HCT116 (cell line): ENCODE measurements around the gene RXRA. TPM values are rescaled to one million over a fixed set of nuclear protein-coding genes. Genes with fewer than 3 reads are reported as not detected.

Source experiments
- ATAC-seq: fragments of 200-7000 bp; cut with Tn5 transposase; 2 replicates; pipeline ENCODE4 v1.9.1; 2020; ENCODE audit warnings: mild to moderate bottlenecking, moderate library complexity
- BruUV-seq: library from RNA; stranded (reverse); fragments of 400-500 nt; replicated peaks from 2 replicates; lab custom pipeline; 2021; lab: Mats Ljungman, UMichigan
- CTCF ChIA-PET: fragments of 300-600 bp; sonication (Branson Sonifier 250); formaldehyde crosslinking; loops from one replicate; lab custom pipeline; 2021; ENCODE audit warnings: antibody characterized with exemption; lab: Charles Lee
- POLR2A ChIA-PET: fragments of 300-600, 350-600 bp; sonication (Branson Sonifier 250); formaldehyde crosslinking; loops from one replicate; lab custom pipeline; 2021; ENCODE audit warnings: antibody characterized with exemption; lab: Charles Lee
- RAD21 ChIA-PET, 2 experiments: fragments of 300-600 bp; sonication (Branson Sonifier 250); formaldehyde crosslinking; loops; one replicate each; lab custom pipeline; 2023; ENCODE audit warnings: low total read pairs in 2 of 2; ENCODE audit not compliant: uncharacterized antibody in 2 of 2, unreplicated experiment in 2 of 2, low non-redundant PET in 1 of 2; lab: Charles Lee
- DNase-seq: peaks from one replicate; pipeline ENCODE4 v3.0.0-alpha.2; 2010; ENCODE audit warnings: low read depth, low spot score
- H2AFZ ChIP-seq: fragments of 200-600 bp; shearing (Covaris generic), sonication (generic); 2 replicates; pipeline ENCODE4 v1.6.1; 2017; ENCODE audit warnings: low read depth, mixed run types, mixed read lengths, antibody characterized with exemption, low read length; ENCODE audit not compliant: poor library complexity, severe bottlenecking
- H3K27ac ChIP-seq: 2 replicates; pipeline ENCODE4 v1.5.1; 2012; ENCODE audit warnings: low read depth, low read length
- H3K27me3 ChIP-seq: fragments of 200-600 bp; sonication (generic); 2 replicates; pipeline ENCODE4 v1.6.1; 2016; ENCODE audit warnings: mixed run types, low read length, mixed read lengths; ENCODE audit not compliant: insufficient read depth
- H3K36me3 ChIP-seq, 2 experiments: fragments of 200-500 bp in 1 of 2; fragments of 200-600 bp in 1 of 2; sonication (Bioruptor generic) in 1 of 2; sonication (generic) in 1 of 2; 2 replicates each; pipeline versions ENCODE4 v1.5.1 to v1.6.1; 2014 to 2016; ENCODE audit warnings: low read length in 2 of 2, inconsistent platforms in 1 of 2, mixed read lengths in 1 of 2, mixed run types in 1 of 2; ENCODE audit not compliant: insufficient read depth in 2 of 2, control insufficient read depth in 1 of 2
- H3K4me1 ChIP-seq, 2 experiments: fragments of 200-600 bp in 1 of 2; sonication (generic) in 1 of 2; 2 replicates each; pipeline versions ENCODE4 v1.5.1 to v1.6.1; 2012 to 2017; ENCODE audit warnings: low read length in 2 of 2, inconsistent platforms in 1 of 2, mild to moderate bottlenecking in 1 of 2, mixed read lengths in 1 of 2, mixed run types in 1 of 2, moderate library complexity in 1 of 2; ENCODE audit not compliant: insufficient read depth in 2 of 2, control insufficient read depth in 1 of 2
- H3K4me2 ChIP-seq: fragments of 200-600 bp; sonication (generic); 2 replicates; pipeline ENCODE4 v1.6.1; 2017; ENCODE audit warnings: mixed run types, low read length, mixed read lengths
- H3K4me3 ChIP-seq, 2 experiments: fragments of 200-600 bp in 1 of 2; sonication (generic) in 1 of 2; replicated peaks in 1 of 2; 2 replicates each; pipeline ENCODE4 v1.5.1; 2011 to 2016; ENCODE audit warnings: low read length in 2 of 2, control low read depth in 1 of 2, low read depth in 1 of 2, mild to moderate bottlenecking in 1 of 2, mixed read lengths in 1 of 2, mixed run types in 1 of 2
- H3K79me2 ChIP-seq: fragments of 200-600 bp; sonication (generic); 2 replicates; pipeline ENCODE4 v1.6.1; 2017; ENCODE audit warnings: mild to moderate bottlenecking, mixed run types, low read length, moderate library complexity, mixed read lengths; ENCODE audit not compliant: insufficient read depth
- H3K9ac ChIP-seq: fragments of 200-600 bp; sonication (generic); 2 replicates; pipeline ENCODE4 v1.6.1; 2016; ENCODE audit warnings: low read length, mixed read lengths
- H3K9me2 ChIP-seq: fragments of 200-600 bp; sonication (generic), shearing (Covaris generic); 2 replicates; pipeline ENCODE4 v1.6.1; 2017; ENCODE audit warnings: mixed run types, mild to moderate bottlenecking, moderate library complexity; ENCODE audit not compliant: insufficient read depth
- H3K9me3 ChIP-seq, 2 experiments: fragments of 200-500 bp in 1 of 2; fragments of 200-600 bp in 1 of 2; sonication (Bioruptor generic) in 1 of 2; sonication (generic) in 1 of 2; 2 replicates each; pipeline ENCODE4 v1.6.1; 2014 to 2017; ENCODE audit warnings: low read length in 2 of 2, mixed read lengths in 2 of 2, inconsistent platforms in 1 of 2, low read depth in 1 of 2, mild to moderate bottlenecking in 1 of 2, mixed run types in 1 of 2, moderate library complexity in 1 of 2; ENCODE audit not compliant: control insufficient read depth in 1 of 2, insufficient read depth in 1 of 2
- H4K20me1 ChIP-seq: fragments of 200-600 bp; sonication (generic), shearing (Covaris generic); 2 replicates; pipeline ENCODE4 v1.6.1; 2017; ENCODE audit warnings: mixed run types, mild to moderate bottlenecking, moderate library complexity; ENCODE audit not compliant: insufficient read depth
- CEBPB ChIP-seq: IDR thresholded peaks from 2 replicates; pipeline ENCODE4 v1.6.1; 2012; ENCODE audit warnings: low read depth
- EZH2phosphoT487 ChIP-seq: fragments of 200-600 bp; IDR thresholded peaks from 2 replicates; pipeline ENCODE4 v1.6.1; 2018; ENCODE audit warnings: antibody characterized with exemption, borderline replicate concordance
- JUND ChIP-seq: IDR thresholded peaks from 2 replicates; pipeline ENCODE4 v1.6.1; 2012
- POLR2A ChIP-seq: IDR thresholded peaks from 2 replicates; pipeline ENCODE4 v1.7.0; 2011; ENCODE audit warnings: borderline replicate concordance; ENCODE audit not compliant: insufficient read depth, insufficient read length; ENCODE audit errors: extremely low read depth
- SP1 ChIP-seq: IDR thresholded peaks from 2 replicates; pipeline ENCODE4 v1.6.1; 2012; ENCODE audit warnings: low read depth
- SRF ChIP-seq: IDR thresholded peaks from 2 replicates; pipeline ENCODE4 v1.6.1; 2012; ENCODE audit warnings: low read depth
- intact Hi-C: fragments of 100-400 bp; cut with micrococcal nuclease; formaldehyde crosslinking; loops from 2 replicates; pipeline ENCODE4 v1.10.0; 2022
- total RNA-seq: library from RNA; stranded (reverse); gene quantifications from one replicate; pipeline ENCODE4 v1.2.1, GENCODE V29; 2021; ENCODE audit not compliant: unreplicated experiment
- TF ChIP-seq, protein P1 (sequence below), 3 experiments: fragments of 200-600 bp in 1 of 3; sonication (generic) in 1 of 3; IDR thresholded peaks in 2 of 3; conservative IDR thresholded peaks in 1 of 3; 2 replicates each; pipeline ENCODE4 v1.5.1; 2012 to 2017; ENCODE audit warnings: low read depth in 2 of 3, low read length in 2 of 3, antibody characterized with exemption in 1 of 3, borderline replicate concordance in 1 of 3, control low read depth in 1 of 3, mild to moderate bottlenecking in 1 of 3, mixed read lengths in 1 of 3, mixed run types in 1 of 3, moderate library complexity in 1 of 3; ENCODE audit not compliant: insufficient read depth in 1 of 3

The RXRA gene
- total RNA-seq, 1 experiment from 2014 or later, result 43.9 TPM

DNA sequence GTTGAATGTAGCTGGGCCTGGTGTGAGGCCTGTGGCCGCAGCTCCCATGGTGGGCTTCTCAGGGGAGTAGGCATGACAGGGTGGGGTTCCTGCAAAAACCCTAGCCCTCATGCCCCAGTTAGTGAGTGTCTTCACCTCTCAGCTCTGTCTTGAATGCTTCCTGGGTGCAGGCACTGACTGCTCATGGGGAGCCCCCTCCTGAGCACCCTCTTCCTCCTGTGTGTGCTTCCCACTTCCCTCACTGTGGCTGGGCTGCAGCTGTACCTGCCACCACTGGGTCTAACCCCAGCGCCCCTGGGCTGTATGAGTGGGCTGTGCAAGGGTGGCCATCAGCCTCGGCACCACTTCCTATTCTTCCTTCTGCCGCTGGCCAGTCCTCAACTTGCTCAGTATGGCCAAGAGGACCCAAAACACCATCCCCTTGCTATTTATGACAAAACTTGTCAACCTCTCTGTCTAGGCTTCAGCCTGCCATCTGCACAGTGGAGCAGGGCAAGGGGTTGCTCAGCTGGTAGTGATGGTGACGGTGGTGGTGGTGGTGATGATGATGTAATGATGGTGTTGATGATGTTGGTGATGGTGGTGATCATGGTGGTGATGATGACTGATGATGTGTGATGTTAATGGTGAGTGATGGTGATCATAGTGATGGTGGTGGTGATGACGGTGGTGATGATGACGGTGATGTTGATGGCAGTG is 67.5 kb downstream of the RXRA start (continued):
- TF ChIP-seq EZH2phosphoT487, result no peak
- no peak for TF ChIP-seq POLR2A
- TF ChIP-seq CEBPB, result no peak
- TF ChIP-seq JUND, result no peak
- TF ChIP-seq, all 23 proteins: peak for 0

DNA sequence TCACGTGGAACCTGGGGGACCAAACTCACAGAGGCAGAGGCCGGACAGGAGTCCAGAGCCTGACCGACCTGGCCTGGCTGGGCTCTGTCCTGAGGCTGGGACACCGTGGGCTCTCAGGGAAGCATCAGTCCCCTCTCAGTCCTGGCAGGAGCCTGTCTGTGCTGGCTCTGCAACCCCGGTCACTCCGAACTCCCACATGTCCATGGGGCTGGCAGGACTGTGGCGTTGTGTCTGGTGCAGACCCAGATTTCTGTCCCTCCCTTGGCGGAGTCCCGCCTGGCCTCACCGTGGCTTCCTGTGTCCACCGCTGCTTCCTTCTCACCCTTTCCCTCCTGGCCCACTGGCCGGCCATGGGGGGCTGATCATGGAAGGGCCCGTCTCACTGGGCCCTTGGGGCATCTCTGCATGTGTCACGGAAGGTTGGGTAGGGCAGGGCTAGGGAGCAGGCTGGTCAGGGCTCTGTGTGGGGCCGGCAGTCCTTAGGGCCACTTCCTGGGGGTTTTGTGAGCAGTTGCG is 68.8 kb downstream of the RXRA start:
- H3K9ac ChIP-seq, result no peak overlapping the region
- TF ChIP-seq, protein P1, sequence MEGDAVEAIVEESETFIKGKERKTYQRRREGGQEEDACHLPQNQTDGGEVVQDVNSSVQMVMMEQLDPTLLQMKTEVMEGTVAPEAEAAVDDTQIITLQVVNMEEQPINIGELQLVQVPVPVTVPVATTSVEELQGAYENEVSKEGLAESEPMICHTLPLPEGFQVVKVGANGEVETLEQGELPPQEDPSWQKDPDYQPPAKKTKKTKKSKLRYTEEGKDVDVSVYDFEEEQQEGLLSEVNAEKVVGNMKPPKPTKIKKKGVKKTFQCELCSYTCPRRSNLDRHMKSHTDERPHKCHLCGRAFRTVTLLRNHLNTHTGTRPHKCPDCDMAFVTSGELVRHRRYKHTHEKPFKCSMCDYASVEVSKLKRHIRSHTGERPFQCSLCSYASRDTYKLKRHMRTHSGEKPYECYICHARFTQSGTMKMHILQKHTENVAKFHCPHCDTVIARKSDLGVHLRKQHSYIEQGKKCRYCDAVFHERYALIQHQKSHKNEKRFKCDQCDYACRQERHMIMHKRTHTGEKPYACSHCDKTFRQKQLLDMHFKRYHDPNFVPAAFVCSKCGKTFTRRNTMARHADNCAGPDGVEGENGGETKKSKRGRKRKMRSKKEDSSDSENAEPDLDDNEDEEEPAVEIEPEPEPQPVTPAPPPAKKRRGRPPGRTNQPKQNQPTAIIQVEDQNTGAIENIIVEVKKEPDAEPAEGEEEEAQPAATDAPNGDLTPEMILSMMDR (IDR thresholded peaks at IDR 0.05 in 2 of 3, conservative IDR thresholded peaks at IDR 0.05 in 1 of 3; ENCODE audit: borderline replicate concordance in 1 of 3, insufficient read depth in 1 of 3, low read depth in 2 of 3, low read length in 2 of 3), result no peak
- no peak for TF ChIP-seq JUND
- no peak for TF ChIP-seq SRF
- TF ChIP-seq SP1, result no peak
- TF ChIP-seq, all 23 proteins: peak for 0
- H3K9me3 ChIP-seq, result peaks cover 6 to 12% of the 10 kb centered on the region in 2 experiments; a peak in 2 of 4 replicates
- DNase-seq (no peak), ATAC-seq (no peak)
- intact Hi-C loops, result no loop called here
- ChIA-PET RAD21 (no interaction called here), POLR2A (no interaction called here), CTCF (no interaction called here)
- peaks cover 0 to 4% of the 10 kb centered on the region in 2 experiments; a peak in 1 of 4 replicates for H3K36me3 ChIP-seq
- H3K4me3 ChIP-seq, result no peak overlapping the region
- H3K9me2 ChIP-seq, result no peaks in the 10 kb centered on the region
- peaks cover 40% of the 10 kb centered on the region; the same call in 1 of the 2 replicates for H3K79me2 ChIP-seq
- no TSS peak for BruUV-seq
- no peaks in the 10 kb centered on the region for H4K20me1 ChIP-seq
- no peak overlapping the region for H3K27ac ChIP-seq
- no peaks in the 10 kb centered on the region for H3K4me1 ChIP-seq
- no peak overlapping the region for H3K4me2 ChIP-seq
- no peak overlapping the region for H2AFZ ChIP-seq
- no peaks in the 10 kb centered on the region for H3K27me3 ChIP-seq
